ENCODE results near the gene BAIAP2L1. TPM values are rescaled to one million over a fixed set of nuclear protein-coding genes. Genes with fewer than 3 reads are reported as not detected.
A peak's percentile ranks its signal among the peaks of the same experiment; 100 is the strongest.

BAIAP2L1 gene
- total RNA-seq, 1 donor from 2014 or later, result 5.1 TPM

- no peak for DNase-seq (ENCODE audit: low spot score)
- intact Hi-C loops (cut with DNase I), result no loop called here
- no peak for ATAC-seq
Observed at GRCh38 chr7:98254951-98255610, 145.8 kb downstream of the BAIAP2L1 start.

GRCh38 chr7:98254516-98254915, 146.4 kb downstream of the BAIAP2L1 start:
- intact Hi-C loops (cut with DNase I), result no loop called here
- ATAC-seq, result no peak
- DNase-seq (ENCODE audit: low spot score), result no peak

- DNase-seq (ENCODE audit: low spot score) (no peak), ATAC-seq (no peak)
- intact Hi-C loops (cut with DNase I), result no loop called here
Observed at GRCh38 chr7:98252425-98253054, 148.3 kb downstream of the BAIAP2L1 start.

- ATAC-seq, result peak; percentile 99
- intact Hi-C loops (cut with DNase I), result no loop called here
- DNase-seq (ENCODE audit: low spot score), result peak; percentile 95
Observed at GRCh38 chr7:98251601-98252424, 149.1 kb downstream of the BAIAP2L1 start, which contains the start of gene TECPR1. Gene TECPR1 (minus strand): TSS chr7:98252232. CDS start chr7:98246146, 6,086 bp downstream.

DNA sequence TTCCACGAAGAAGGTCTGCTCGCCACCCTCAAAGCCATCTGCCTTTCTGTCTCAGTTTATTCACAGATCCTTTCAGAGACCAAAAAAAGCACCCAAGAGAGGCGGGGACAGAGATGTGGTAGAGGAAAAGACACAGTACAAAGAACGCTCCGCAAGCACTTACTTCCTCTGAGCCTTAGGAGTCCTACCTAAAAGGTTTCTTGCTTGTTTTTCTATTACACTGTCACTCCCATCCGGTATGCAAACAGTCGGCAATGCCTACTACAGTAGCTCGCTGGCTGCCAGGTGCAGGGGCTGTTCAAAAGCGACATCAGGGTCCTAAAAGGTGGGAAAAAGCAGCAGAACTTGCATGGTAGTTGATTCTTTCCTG, 149.7 kb downstream of the BAIAP2L1 start:
- DNase-seq (ENCODE audit: low spot score), result no peak
- intact Hi-C loops (cut with DNase I), result no loop called here
- no peak for ATAC-seq

DNA sequence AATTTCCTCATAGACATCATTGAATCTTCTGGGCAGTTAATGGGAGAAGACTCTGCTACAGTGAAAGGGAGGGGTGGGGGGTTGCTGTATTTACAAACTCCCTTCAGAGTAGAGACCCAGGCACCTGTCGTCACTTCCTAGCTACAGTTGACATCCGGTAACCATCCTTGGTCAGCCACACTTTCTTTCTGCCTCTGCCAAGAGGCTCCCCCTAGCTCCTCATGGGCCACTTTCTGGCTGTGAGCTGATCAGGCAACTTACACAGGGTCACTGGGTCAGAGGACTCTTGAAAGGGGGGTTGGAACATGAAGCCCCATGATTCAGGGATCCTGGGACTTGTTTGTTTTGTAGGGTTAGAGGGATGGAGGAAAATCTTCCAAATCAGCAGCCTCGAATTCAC, 150.1 kb downstream of the BAIAP2L1 start:
- ATAC-seq, result no peak
- intact Hi-C loops (cut with DNase I), result no loop called here
- DNase-seq (ENCODE audit: low spot score), result no peak

DNA sequence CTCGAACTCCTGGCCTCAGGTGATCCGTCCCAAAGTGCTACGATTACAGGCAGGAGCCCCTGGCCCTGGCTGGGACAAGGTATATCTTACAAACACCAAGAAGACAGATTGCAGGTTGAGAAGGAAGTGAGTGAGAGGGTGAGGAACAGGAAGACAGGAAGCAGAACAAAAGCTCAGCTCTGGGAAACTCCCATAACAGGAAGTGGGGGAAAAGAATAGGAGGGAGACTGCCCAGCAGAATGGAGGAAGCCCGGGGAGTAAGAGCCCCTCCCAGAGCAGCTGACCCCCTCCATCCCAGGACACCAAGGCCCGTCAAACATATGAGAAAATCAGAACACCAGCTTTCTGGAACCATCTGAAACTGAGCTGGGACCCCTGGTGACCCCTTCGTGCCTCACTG, 151.8 kb downstream of the BAIAP2L1 start:
- intact Hi-C loops (cut with DNase I), result no loop called here
- no peak for ATAC-seq
- no peak for DNase-seq (ENCODE audit: low spot score)

DNA sequence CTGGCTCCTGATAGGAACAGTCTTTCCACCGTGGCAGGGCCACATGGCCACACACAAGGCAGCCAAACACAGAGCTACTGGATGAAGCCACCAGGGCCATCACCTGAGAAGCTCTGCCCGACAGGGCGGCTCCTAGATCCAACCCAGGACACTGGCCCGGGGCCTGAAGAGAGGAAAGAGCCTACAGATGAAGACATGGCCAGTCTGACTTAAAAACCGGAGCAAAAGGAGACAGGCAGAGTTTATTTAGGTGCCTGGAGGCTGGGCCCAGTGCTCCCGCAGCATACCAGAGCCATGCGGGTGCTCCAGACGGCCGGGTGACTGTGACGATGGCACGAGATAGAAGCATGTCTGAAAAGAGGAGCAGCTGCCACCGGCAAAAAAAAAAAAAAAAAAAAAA, 152.7 kb downstream of the BAIAP2L1 start:
- intact Hi-C loops (cut with DNase I), result no loop called here
- no peak for DNase-seq (ENCODE audit: low spot score)
- no peak for ATAC-seq

DNA sequence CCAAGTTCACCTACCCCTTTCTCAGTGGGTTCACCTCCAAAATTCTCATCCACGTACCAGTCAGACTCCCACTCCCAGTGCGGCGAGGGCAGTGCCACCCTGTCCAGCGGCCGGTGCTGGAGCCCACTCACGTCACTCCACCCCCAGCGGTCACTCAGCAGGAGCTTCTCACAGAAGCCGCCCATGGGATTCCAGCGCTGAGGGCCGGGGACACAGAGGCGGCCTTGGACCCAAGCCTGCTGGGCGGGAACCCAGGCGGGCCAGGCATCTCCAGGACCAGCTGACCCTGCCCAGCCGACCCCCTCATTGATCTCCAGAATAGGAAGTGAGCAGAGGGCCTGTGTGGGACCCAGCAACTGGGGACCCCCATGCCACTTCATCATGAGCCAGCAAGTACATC, 156.0 kb downstream of the BAIAP2L1 start:
- DNase-seq (ENCODE audit: low spot score), result no peak
- peak; percentile 35 for ATAC-seq
- intact Hi-C loops (cut with DNase I), result no loop called here

- ATAC-seq (no peak), DNase-seq (ENCODE audit: low spot score) (no peak)
- intact Hi-C loops (cut with DNase I), result no loop called here
Observed at GRCh38 chr7:98242934-98243333, 158.0 kb downstream of the BAIAP2L1 start.

DNA sequence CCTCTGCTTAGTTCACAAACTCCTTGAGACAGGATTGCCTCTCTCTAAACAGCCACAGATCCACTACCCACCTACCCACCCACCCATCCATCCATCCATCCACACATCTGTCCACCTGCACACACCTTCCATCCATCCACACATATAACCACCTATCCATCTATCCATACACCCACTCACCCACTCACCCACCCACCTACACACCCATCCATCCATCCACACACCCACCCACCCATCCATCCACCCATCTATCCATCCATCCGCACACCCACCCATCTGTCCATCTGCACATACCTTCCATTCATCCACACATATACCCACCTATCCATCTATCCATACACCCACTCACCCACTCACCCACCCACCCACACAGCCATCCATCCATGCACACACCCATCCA, 158.5 kb downstream of the BAIAP2L1 start:
- DNase-seq (ENCODE audit: low spot score) (no peak), ATAC-seq (no peak)
- intact Hi-C loops (cut with DNase I), result no loop called here

DNA sequence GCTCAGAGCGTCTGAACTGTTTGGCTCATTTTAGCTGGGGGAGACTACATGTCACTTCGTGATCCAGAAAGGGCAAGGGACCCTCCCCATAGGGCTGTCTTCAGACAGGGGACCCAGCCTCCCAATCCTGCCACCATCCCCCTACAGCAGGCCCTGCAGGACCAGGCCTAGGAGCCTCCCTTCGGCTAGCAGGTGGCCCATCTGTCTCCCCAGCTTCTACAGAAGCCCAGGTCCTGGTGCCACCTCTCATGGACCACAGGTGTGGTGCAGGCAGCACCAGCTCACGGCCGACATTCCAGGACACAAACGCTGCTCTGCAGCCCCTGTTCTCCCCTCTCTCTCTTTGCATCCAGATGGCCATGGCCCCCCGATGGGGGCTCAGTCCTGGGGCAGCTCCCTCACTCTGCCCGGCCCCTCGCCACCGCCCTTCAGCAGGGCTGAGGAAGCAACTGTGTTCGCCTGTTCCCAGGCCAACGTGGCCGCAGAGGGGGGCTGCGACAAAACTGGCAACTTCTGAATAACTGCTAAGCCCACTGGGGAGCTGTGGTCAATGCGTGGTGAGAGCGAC, 159.1 kb downstream of the BAIAP2L1 start:
- intact Hi-C loops (cut with DNase I), result no loop called here
- ATAC-seq (no peak), DNase-seq (ENCODE audit: low spot score) (no peak)

Other genes starting within 250 kb of the BAIAP2L1 start
- not detected for gene BHLHA15, start 189.7 kb downstream of the BAIAP2L1 start, total RNA-seq
- gene TECPR1, start 148.9 kb downstream of the BAIAP2L1 start, total RNA-seq, result 34.9 TPM
- 132 TPM for gene BRI3, start 119.4 kb downstream of the BAIAP2L1 start, total RNA-seq
- 3.8 TPM for gene NPTX2, start 216.2 kb upstream of the BAIAP2L1 start, total RNA-seq